Astrocyte (in vitro differentiated cells and primary cell): ENCODE data around the gene RPL13A. TPM values are rescaled to one million over a fixed set of nuclear protein-coding genes. Genes with fewer than 3 reads are reported as not detected.
"Not testable (repeated sequence)": the region's sequence is repeated elsewhere in the genome, so short reads cannot be mapped to it uniquely, and the experiment has no call there.

Source experiments
- DNase-seq: peaks from one replicate; pipeline ENCODE4 v3.0.0-alpha.2; 2010; ENCODE audit warnings: low read depth
- FAIRE-seq: peaks from 2 replicates; lab custom pipeline; 2011; peaks lifted over from hg19 to GRCh38; lab: Jason Lieb, UNC
- H2AFZ ChIP-seq: 2 replicates; pipeline ENCODE4 v1.6.0; 2012; ENCODE audit warnings: low read depth, low read length, inconsistent platforms
- H3K27ac ChIP-seq: 2 replicates; pipeline ENCODE4 v1.5.1; 2011; ENCODE audit warnings: low read depth, low read length, inconsistent platforms
- H3K27me3 ChIP-seq: 2 replicates; pipeline ENCODE4 v1.6.0; 2011; ENCODE audit warnings: low read length, inconsistent platforms; ENCODE audit not compliant: insufficient read depth
- H3K36me3 ChIP-seq: 2 replicates; pipeline ENCODE4 v1.5.1; 2011; ENCODE audit warnings: low read length, inconsistent platforms; ENCODE audit not compliant: insufficient read depth
- H3K4me1 ChIP-seq: 2 replicates; pipeline ENCODE4 v1.5.1; 2011; ENCODE audit warnings: low read length, inconsistent platforms; ENCODE audit not compliant: insufficient read depth
- H3K4me2 ChIP-seq: 2 replicates; pipeline ENCODE4 v1.6.0; 2012; ENCODE audit warnings: low read length, inconsistent platforms
- H3K4me3 ChIP-seq: 2 replicates; pipeline ENCODE4 v1.5.1; 2011; ENCODE audit warnings: low read depth, mild to moderate bottlenecking, low read length, inconsistent platforms; ENCODE audit not compliant: insufficient read depth
- H3K79me2 ChIP-seq: 2 replicates; pipeline ENCODE4 v1.6.0; 2012; ENCODE audit warnings: mild to moderate bottlenecking, low read length, inconsistent platforms; ENCODE audit not compliant: insufficient read depth
- H3K9ac ChIP-seq: 2 replicates; pipeline ENCODE4 v1.6.0; 2012; ENCODE audit warnings: mild to moderate bottlenecking, low read length, inconsistent platforms
- H3K9me3 ChIP-seq: 2 replicates; pipeline ENCODE4 v1.5.1; 2012; ENCODE audit warnings: low read depth, mild to moderate bottlenecking, low read length, inconsistent platforms; ENCODE audit not compliant: insufficient read depth
- H4K20me1 ChIP-seq: 2 replicates; pipeline ENCODE4 v1.6.0; 2012; ENCODE audit warnings: low read length, inconsistent platforms; ENCODE audit not compliant: insufficient read depth
- H3K27ac Mint-ChIP-seq: one replicate; pipeline ENCODE4 v1.8.0; 2021; ENCODE audit warnings: mild to moderate bottlenecking, mixed read lengths; ENCODE audit not compliant: unreplicated experiment
- H3K27me3 Mint-ChIP-seq: one replicate; pipeline ENCODE4 v1.8.0; 2021; ENCODE audit warnings: low read depth, mixed read lengths; ENCODE audit not compliant: unreplicated experiment
- H3K36me3 Mint-ChIP-seq: one replicate; pipeline ENCODE4 v1.8.0; 2021; ENCODE audit warnings: low read depth, mixed read lengths; ENCODE audit not compliant: unreplicated experiment
- H3K4me1 Mint-ChIP-seq: one replicate; pipeline ENCODE4 v1.8.0; 2021; ENCODE audit warnings: low read depth, mixed read lengths; ENCODE audit not compliant: unreplicated experiment
- H3K4me3 Mint-ChIP-seq: one replicate; pipeline ENCODE4 v1.8.0; 2021; ENCODE audit warnings: mild to moderate bottlenecking, moderate library complexity, mixed read lengths; ENCODE audit not compliant: unreplicated experiment
- H3K9me3 Mint-ChIP-seq: one replicate; pipeline ENCODE4 v1.8.0; 2021; ENCODE audit warnings: mild to moderate bottlenecking, mixed read lengths; ENCODE audit not compliant: unreplicated experiment
- CTCF ChIP-seq: IDR thresholded peaks from 2 replicates; pipeline ENCODE4 v1.5.1; 2011; ENCODE audit warnings: low read depth, mild to moderate bottlenecking, inconsistent platforms, low read length, moderate library complexity; ENCODE audit not compliant: insufficient read depth
- EZH2 ChIP-seq: IDR thresholded peaks from 2 replicates; pipeline ENCODE4 v1.6.1; 2012; ENCODE audit warnings: mild to moderate bottlenecking, low read length, inconsistent platforms; ENCODE audit not compliant: insufficient read depth
- total RNA-seq: library from RNA; stranded (reverse); gene quantifications from 2 replicates; pipeline ENCODE4 v1.2.1, GENCODE V29; 2021

The RPL13A gene
- total RNA-seq, 1 donor from 2014 or later: 2,119 TPM

- Histone ChIP-seq H3K27ac (no peak overlapping the region), H2AFZ (no peak overlapping the region), H3K4me2 (no peak overlapping the region), H3K36me3 (no peaks in the 10 kb centered on the region), H3K27me3 (no peaks in the 10 kb centered on the region), H3K9ac (no peak overlapping the region), H3K4me3 (no peak overlapping the region), H3K79me2 (no peaks in the 10 kb centered on the region), H3K9me3 (no peaks in the 10 kb centered on the region), H4K20me1 (no peaks in the 10 kb centered on the region), H3K4me1 (peaks cover 4% of the 10 kb centered on the region)
- FAIRE-seq: no peak
- Mint-ChIP-seq H3K36me3 (no peaks in the 10 kb centered on the region), H3K4me1 (no peaks in the 10 kb centered on the region), H3K27ac (no peak overlapping the region), H3K4me3 (no peak overlapping the region), H3K9me3 (no peaks in the 10 kb centered on the region), H3K27me3 (no peaks in the 10 kb centered on the region)
- no peak for TF ChIP-seq CTCF
- TF ChIP-seq EZH2: no peak
- DNase-seq: no peak
These were observed 28.9 kb upstream of the RPL13A start for GRCh38 chr19:49458567-49458903.

DNA sequence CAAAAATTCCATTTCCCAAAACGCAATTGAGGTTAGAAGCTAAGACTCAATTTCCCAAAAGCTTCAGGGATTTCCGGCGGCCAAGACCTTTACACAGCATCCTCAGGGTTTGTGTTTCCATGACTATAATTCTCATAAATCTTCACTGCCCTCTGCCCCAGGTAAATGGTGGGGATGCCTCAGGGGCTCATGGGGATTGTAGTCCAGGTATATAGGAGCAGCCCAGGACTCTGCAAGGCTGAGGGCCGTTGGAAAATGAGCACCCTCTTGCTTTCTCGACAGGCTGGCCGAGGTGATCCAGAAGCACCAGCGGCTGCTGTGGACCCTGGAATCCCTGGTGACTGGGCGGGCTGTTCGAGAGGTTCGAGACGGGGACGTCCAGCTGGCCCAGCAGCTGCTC lies 28.0 kb upstream of the RPL13A start:
- Histone ChIP-seq H3K27me3 (no peaks in the 10 kb centered on the region), H2AFZ (no peak overlapping the region), H3K4me3 (no peak overlapping the region), H3K9ac (no peak overlapping the region), H4K20me1 (no peaks in the 10 kb centered on the region), H3K27ac (no peak overlapping the region), H3K36me3 (no peaks in the 10 kb centered on the region), H3K4me1 (no peaks in the 10 kb centered on the region), H3K4me2 (no peak overlapping the region), H3K79me2 (no peaks in the 10 kb centered on the region), H3K9me3 (no peaks in the 10 kb centered on the region)
- H3K27me3 Mint-ChIP-seq: no peaks in the 10 kb centered on the region
- H3K36me3 Mint-ChIP-seq: no peaks in the 10 kb centered on the region
- H3K4me1 Mint-ChIP-seq: no peaks in the 10 kb centered on the region
- no peak overlapping the region for H3K27ac Mint-ChIP-seq
- TF ChIP-seq CTCF (no peak), EZH2 (no peak)
- H3K4me3 Mint-ChIP-seq: no peak overlapping the region
- no peaks in the 10 kb centered on the region for H3K9me3 Mint-ChIP-seq
- FAIRE-seq (no peak), DNase-seq (no peak)

- not testable (repeated sequence) for H3K4me1 ChIP-seq, H3K9me3 ChIP-seq, H3K4me3 Mint-ChIP-seq, H3K4me3 ChIP-seq, H4K20me1 ChIP-seq, H3K27ac ChIP-seq, H3K79me2 ChIP-seq, H3K27me3 ChIP-seq, H3K36me3 ChIP-seq, H3K4me1 Mint-ChIP-seq, FAIRE-seq, H3K27ac Mint-ChIP-seq, DNase-seq, H3K27me3 Mint-ChIP-seq, H3K9me3 Mint-ChIP-seq, H3K9ac ChIP-seq, H3K36me3 Mint-ChIP-seq, H3K4me2 ChIP-seq, H2AFZ ChIP-seq
These were observed 26.3 kb upstream of the RPL13A start for GRCh38 chr19:49461130-49461529.
